HepG2 (cell line): ENCODE data around the gene FAM219B. TPM values are rescaled to one million over a fixed set of nuclear protein-coding genes. Genes with fewer than 3 reads are reported as not detected.

Experiments used
- ATF7 ChIP-seq, 2 experiments: fragments of 450-650 bp in 1 of 2; sonication (generic) in 1 of 2; formaldehyde crosslinking in 1 of 2; IDR thresholded peaks; 2 replicates each; pipeline versions ENCODE4 v1.4.0 to v1.6.1; 2016 to 2020; ENCODE audit warnings: antibody characterized with exemption in 1 of 2, mild to moderate bottlenecking in 1 of 2, missing genetic modification reagents in 1 of 2
- BRCA1 ChIP-seq: sonication (generic); formaldehyde crosslinking; IDR thresholded peaks from 2 replicates; pipeline ENCODE4 v1.4.0; 2020; ENCODE audit warnings: missing genetic modification reagents
- ESRRA ChIP-seq: sonication (generic); formaldehyde crosslinking; IDR thresholded peaks from 2 replicates; pipeline ENCODE4 v1.5.1; 2020; ENCODE audit warnings: mild to moderate bottlenecking, low read depth, missing genetic modification reagents
- ETV5 ChIP-seq: IDR thresholded peaks from 2 replicates; pipeline ENCODE4 v1.6.1; 2018; ENCODE audit warnings: missing biosample characterization, missing genetic modification reagents, inconsistent platforms, borderline replicate concordance
- GABPB1 ChIP-seq: IDR thresholded peaks from 2 replicates; pipeline ENCODE4 v1.6.1; 2016; ENCODE audit warnings: mild to moderate bottlenecking, missing genetic modification reagents, moderate library complexity, missing compliant biosample characterization
- HINFP ChIP-seq: sonication (generic); formaldehyde crosslinking; IDR thresholded peaks from 2 replicates; pipeline ENCODE4 v1.4.0; 2020; ENCODE audit warnings: low read depth, mild to moderate bottlenecking, missing genetic modification reagents
- IRF2 ChIP-seq: IDR thresholded peaks from 2 replicates; pipeline ENCODE4 v1.6.1; 2018; ENCODE audit warnings: missing genetic modification reagents, missing compliant biosample characterization
- KAT2B ChIP-seq: fragments of 150-350 bp; IDR thresholded peaks from 2 replicates; pipeline ENCODE4 v1.6.1; 2014; ENCODE audit warnings: low read depth, low read length, borderline replicate concordance
- KAT8 ChIP-seq: IDR thresholded peaks from 2 replicates; pipeline ENCODE4 v1.6.1; 2016; ENCODE audit warnings: missing genetic modification reagents, missing compliant biosample characterization
- KDM2A ChIP-seq: sonication (generic); formaldehyde crosslinking; IDR thresholded peaks from 2 replicates; pipeline ENCODE4 v1.4.0; 2020; ENCODE audit warnings: low read depth, missing genetic modification reagents, borderline replicate concordance
- KDM5B ChIP-seq: sonication (generic); formaldehyde crosslinking; IDR thresholded peaks from 2 replicates; pipeline ENCODE4 v1.4.0; 2020; ENCODE audit warnings: missing genetic modification reagents, mild to moderate bottlenecking, borderline replicate concordance
- KLF15 ChIP-seq: sonication (generic); formaldehyde crosslinking; IDR thresholded peaks from 2 replicates; pipeline ENCODE4 v1.8.1; 2023; ENCODE audit warnings: borderline replicate concordance, mild to moderate bottlenecking, inconsistent platforms, missing genetic modification reagents, mixed read lengths
- MED1 ChIP-seq: sonication (generic); formaldehyde crosslinking; IDR thresholded peaks from 2 replicates; pipeline ENCODE4 v1.4.0; 2020; ENCODE audit warnings: missing genetic modification reagents
- NFATC3 ChIP-seq: sonication (generic); formaldehyde crosslinking; IDR thresholded peaks from 2 replicates; pipeline ENCODE4 v1.5.1; 2020; ENCODE audit warnings: mild to moderate bottlenecking, missing genetic modification reagents
- NFE2L1 ChIP-seq: sonication (generic); formaldehyde crosslinking; IDR thresholded peaks from 2 replicates; pipeline ENCODE4 v1.4.0; 2020; ENCODE audit warnings: missing genetic modification reagents, mild to moderate bottlenecking, borderline replicate concordance
- RBFOX2 ChIP-seq: fragments of 200-400 bp; formaldehyde crosslinking; IDR thresholded peaks from 2 replicates; pipeline ENCODE4 v1.6.1; 2017; ENCODE audit warnings: low read depth, mild to moderate bottlenecking, low read length
- RCOR2 ChIP-seq: IDR thresholded peaks from 2 replicates; pipeline ENCODE4 v1.6.1; 2016; ENCODE audit warnings: missing biosample characterization, missing genetic modification reagents
- SAP130 ChIP-seq: IDR thresholded peaks from 2 replicates; pipeline ENCODE4 v1.6.1; 2016; ENCODE audit warnings: low read depth
- SCMH1 ChIP-seq: sonication (generic); formaldehyde crosslinking; IDR thresholded peaks from 2 replicates; pipeline ENCODE4 v1.9.0; 2021; ENCODE audit warnings: missing genetic modification reagents, mild to moderate bottlenecking, borderline replicate concordance
- SMARCE1 ChIP-seq: fragments of 450-650 bp; IDR thresholded peaks from 2 replicates; pipeline ENCODE4 v1.6.1; 2017; ENCODE audit warnings: borderline replicate concordance
- TBP ChIP-seq: sonication (generic); formaldehyde crosslinking; IDR thresholded peaks from 2 replicates; pipeline ENCODE4 v1.5.0; 2020; ENCODE audit warnings: missing genetic modification reagents
- TCF12 ChIP-seq, 2 experiments: fragments of 450-650 bp in 1 of 2; sonication (generic) in 1 of 2; formaldehyde crosslinking in 1 of 2; IDR thresholded peaks; 2 replicates each; pipeline versions ENCODE4 v1.6.1 to v1.8.0; 2017 to 2022; ENCODE audit warnings: antibody characterized with exemption in 1 of 2, mild to moderate bottlenecking in 1 of 2, missing genetic modification reagents in 1 of 2, moderate library complexity in 1 of 2
- ZFP41 ChIP-seq: sonication (generic); formaldehyde crosslinking; IDR thresholded peaks from 2 replicates; pipeline ENCODE4 v1.4.0; 2020; ENCODE audit warnings: mild to moderate bottlenecking, missing genetic modification reagents, borderline replicate concordance
- ZNF441 ChIP-seq: sonication (generic); formaldehyde crosslinking; IDR thresholded peaks from 2 replicates; pipeline ENCODE4 v1.7.0; 2021; ENCODE audit warnings: missing genetic modification reagents, borderline replicate concordance
- ZNF704 ChIP-seq: sonication (generic); formaldehyde crosslinking; IDR thresholded peaks from 2 replicates; pipeline ENCODE4 v1.8.1; 2023; ENCODE audit warnings: mild to moderate bottlenecking, inconsistent platforms, moderate library complexity, missing genetic modification reagents, borderline replicate concordance
- ZNF749 ChIP-seq: sonication (generic); formaldehyde crosslinking; IDR thresholded peaks from 2 replicates; pipeline ENCODE4 v1.8.0; 2022; ENCODE audit warnings: mild to moderate bottlenecking, missing genetic modification reagents, moderate library complexity, borderline replicate concordance
- ZNF781 ChIP-seq: sonication (generic); formaldehyde crosslinking; IDR thresholded peaks from 2 replicates; pipeline ENCODE4 v1.5.1; 2020; ENCODE audit warnings: borderline replicate concordance, mild to moderate bottlenecking, missing genetic modification reagents; ENCODE audit errors: not compliant biosample characterization
- ZNF788 ChIP-seq: sonication (generic); formaldehyde crosslinking; IDR thresholded peaks from 2 replicates; pipeline ENCODE4 v1.5.0; 2020; ENCODE audit warnings: mild to moderate bottlenecking, missing genetic modification reagents, borderline replicate concordance
- polyA plus RNA-seq, 8 experiments: library from polyadenylated mRNA; depleted of rRNA in 3 of 8; stranded (reverse) in 7 of 8; unstranded in 1 of 8; fragments of >200 nt; fragmentation: Illumina TruSeq in 4 of 8; extraction: Trizol in 4 of 8; gene quantifications; 2 replicates each; pipeline versions ENCODE4 v1.2.1 to v1.2.3, GENCODE V29; 2011 to 2016; ENCODE audit warnings: low read depth in 4 of 8, missing spikeins in 1 of 8, mixed read lengths in 1 of 8; ENCODE audit not compliant: insufficient read depth in 1 of 8
- total RNA-seq, 5 experiments: library from RNA; depleted of rRNA; stranded (reverse); fragments of >200 nt; fragmentation: Illumina TruSeq; extraction: Trizol; gene quantifications; 2 replicates each; pipeline ENCODE4 v1.2.3, GENCODE V29; 2016; ENCODE audit warnings: low read depth in 1 of 5

FAM219B gene
- total and polyA plus RNA-seq, 2 of the 13 experiments (the other 11 are each of a cell fraction or from before 2014, with no cell fraction given), result 36.6 to 50.2 TPM

- TF ChIP-seq ATF7 (IDR thresholded peaks at IDR 0.05) (peak; percentile 78), ATF7 (CRISPR knock-in tag; IDR thresholded peaks at IDR 0.05) (no peak), ZNF781 (CRISPR knock-in tag) (no peak), ZNF704 (CRISPR knock-in tag) (no peak), IRF2 (CRISPR knock-in tag) (peak; percentile 43; the same call in 1 of the 2 replicates), ZNF788 (0 out of 2 replicates have a peak, but pooled peaks have one; percentile 25), ESRRA (CRISPR knock-in tag) (0 out of 2 replicates have a peak, but pooled peaks have one; percentile 27), KAT2B (no peak), KDM2A (CRISPR knock-in tag) (peak; percentile 83; the same call in 1 of the 2 replicates), MED1 (peak; percentile 33; the same call in 1 of the 2 replicates), TBP (peak; percentile 75; the same call in 1 of the 2 replicates), ETV5 (CRISPR knock-in tag) (peak; percentile 52; the same call in 1 of the 2 replicates), SAP130 (CRISPR knock-in tag) (peak; percentile 91), ZNF749 (no peak), NFE2L1 (CRISPR knock-in tag) (no peak), BRCA1 (CRISPR knock-in tag) (no peak), KAT8 (CRISPR knock-in tag) (peak; percentile 94), KLF15 (no peak), RBFOX2 (peak; percentile 93), NFATC3 (CRISPR knock-in tag) (no peak), HINFP (CRISPR knock-in tag) (0 out of 2 replicates have a peak, but pooled peaks have one; percentile 55), ZNF441 (no peak), TCF12 (IDR thresholded peaks at IDR 0.05) (no peak), TCF12 (CRISPR knock-in tag; IDR thresholded peaks at IDR 0.05) (no peak), ZFP41 (CRISPR knock-in tag) (no peak), SMARCE1 (no peak), KDM5B (CRISPR knock-in tag) (peak; percentile 85), GABPB1 (CRISPR knock-in tag) (peak; percentile 90), RCOR2 (no peak), SCMH1 (CRISPR knock-in tag) (no peak)
Measured at GRCh38 chr15:74873036-74873755, 33.5 kb downstream of the FAM219B start, which contains the start of gene SCAMP2 (continued).
